GM12874 (cell line): ENCODE results near the gene EPHB4.

Source experiments
- TF ChIP-seq, protein P1 (sequence below): IDR thresholded peaks from 2 replicates; pipeline ENCODE4 v1.5.1; 2011; ENCODE audit warnings: low read depth, mild to moderate bottlenecking, control low read depth, low read length, moderate library complexity; ENCODE audit not compliant: insufficient read depth

EPHB4 gene

DNA sequence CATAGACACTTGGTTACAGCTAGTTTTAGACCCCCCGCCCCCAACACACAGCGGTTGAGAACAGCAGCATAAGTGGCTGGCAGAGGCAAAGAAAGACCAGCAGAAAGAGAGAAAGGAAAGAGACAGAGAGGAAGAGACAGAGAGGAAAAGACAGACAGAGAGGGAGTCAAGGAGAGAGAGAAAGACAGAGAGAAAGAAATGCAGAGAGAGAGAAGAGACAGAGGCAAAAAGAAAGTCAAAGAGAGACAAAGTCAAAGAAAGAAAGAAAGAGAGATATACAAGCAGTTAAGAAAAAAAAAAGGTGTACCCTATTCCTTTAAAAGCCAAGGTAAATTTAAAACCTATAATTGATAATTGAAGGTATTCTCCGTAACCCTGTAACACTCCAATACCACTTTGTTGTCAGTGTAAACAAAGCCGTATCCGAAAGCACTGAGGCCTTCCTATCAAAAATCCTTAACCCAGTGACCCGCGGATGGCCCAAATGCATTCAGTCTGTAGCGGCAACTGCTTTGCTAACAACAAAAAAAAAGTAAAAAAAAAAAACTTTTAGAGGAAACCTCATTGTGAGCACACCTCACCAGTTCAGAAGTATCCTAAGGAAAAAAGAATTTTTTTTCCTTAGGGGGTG, 13.3 kb upstream of the EPHB4 start:
- TF ChIP-seq, protein P1, sequence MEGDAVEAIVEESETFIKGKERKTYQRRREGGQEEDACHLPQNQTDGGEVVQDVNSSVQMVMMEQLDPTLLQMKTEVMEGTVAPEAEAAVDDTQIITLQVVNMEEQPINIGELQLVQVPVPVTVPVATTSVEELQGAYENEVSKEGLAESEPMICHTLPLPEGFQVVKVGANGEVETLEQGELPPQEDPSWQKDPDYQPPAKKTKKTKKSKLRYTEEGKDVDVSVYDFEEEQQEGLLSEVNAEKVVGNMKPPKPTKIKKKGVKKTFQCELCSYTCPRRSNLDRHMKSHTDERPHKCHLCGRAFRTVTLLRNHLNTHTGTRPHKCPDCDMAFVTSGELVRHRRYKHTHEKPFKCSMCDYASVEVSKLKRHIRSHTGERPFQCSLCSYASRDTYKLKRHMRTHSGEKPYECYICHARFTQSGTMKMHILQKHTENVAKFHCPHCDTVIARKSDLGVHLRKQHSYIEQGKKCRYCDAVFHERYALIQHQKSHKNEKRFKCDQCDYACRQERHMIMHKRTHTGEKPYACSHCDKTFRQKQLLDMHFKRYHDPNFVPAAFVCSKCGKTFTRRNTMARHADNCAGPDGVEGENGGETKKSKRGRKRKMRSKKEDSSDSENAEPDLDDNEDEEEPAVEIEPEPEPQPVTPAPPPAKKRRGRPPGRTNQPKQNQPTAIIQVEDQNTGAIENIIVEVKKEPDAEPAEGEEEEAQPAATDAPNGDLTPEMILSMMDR, result no peak

DNA sequence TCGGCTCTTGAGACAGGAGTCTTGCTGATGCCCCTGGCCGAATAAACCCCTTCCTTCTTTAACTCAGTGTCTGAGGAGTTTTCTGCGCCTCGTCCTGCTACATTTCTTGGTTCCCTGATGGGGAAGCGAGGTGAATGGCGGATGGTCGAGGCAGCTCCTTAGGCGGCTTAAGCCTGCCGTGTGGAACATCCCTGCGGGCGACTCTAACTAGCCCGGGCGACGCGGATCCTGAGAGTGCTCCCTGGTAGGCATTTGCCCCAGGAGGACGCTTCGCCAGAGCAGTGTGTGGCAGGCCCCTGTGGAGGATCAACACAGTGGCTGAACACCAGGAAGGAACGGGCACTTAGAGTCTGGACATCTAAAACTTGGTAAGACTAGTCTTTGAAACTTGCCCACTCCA, 12.0 kb upstream of the EPHB4 start:
- TF ChIP-seq, protein P1, result no peak

DNA sequence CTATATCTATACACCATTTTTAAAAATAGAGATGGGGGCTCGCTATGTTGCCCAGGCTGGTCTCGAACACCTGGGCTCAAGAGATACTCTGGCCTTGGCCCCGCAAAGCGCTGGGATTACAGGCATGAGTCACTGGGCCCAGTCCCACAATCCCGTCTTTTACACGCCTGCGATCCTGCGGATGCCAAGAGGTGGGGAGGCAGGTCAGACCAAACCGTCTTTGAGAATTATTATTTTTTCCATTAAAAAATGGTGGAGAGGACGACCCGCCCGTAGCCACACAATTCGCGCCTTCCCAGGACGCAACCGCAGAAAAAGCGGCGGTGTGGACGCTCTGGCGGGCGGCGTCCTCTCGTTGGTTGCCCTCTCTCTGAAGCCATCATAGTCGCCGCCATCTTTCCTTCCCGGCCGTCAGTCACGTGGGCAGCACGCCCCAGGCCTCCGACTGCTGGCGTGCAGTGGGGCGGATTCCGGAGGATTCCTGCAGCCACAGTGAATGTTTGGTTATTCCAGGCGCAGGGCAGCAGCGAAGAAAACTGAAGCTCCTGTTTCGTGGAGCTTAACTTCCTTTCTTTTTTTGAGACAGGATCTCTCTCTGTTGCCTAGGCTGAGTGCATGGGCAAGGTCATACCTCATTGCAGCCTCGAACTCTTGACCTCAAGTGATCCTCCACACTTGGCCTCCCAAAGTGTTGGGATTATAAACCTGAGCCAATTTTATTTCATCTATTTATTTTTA, 9.9 kb upstream of the EPHB4 start:
- TF ChIP-seq, protein P1, result no peak

DNA sequence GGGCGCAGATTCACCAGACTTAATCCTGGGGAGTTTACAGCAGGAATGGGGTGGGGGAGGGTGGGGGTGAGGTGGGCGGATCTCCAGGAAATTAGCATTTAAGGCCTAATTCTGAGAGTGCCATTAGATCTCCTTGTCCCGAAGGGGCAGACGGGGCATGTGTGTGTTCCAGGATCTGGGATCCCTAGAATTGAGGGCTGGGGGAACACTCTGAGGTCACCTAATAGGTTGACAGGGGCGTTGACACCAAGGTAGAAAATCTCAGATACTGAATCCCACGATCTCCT, 9.4 kb upstream of the EPHB4 start:
- TF ChIP-seq, protein P1, result no peak

DNA sequence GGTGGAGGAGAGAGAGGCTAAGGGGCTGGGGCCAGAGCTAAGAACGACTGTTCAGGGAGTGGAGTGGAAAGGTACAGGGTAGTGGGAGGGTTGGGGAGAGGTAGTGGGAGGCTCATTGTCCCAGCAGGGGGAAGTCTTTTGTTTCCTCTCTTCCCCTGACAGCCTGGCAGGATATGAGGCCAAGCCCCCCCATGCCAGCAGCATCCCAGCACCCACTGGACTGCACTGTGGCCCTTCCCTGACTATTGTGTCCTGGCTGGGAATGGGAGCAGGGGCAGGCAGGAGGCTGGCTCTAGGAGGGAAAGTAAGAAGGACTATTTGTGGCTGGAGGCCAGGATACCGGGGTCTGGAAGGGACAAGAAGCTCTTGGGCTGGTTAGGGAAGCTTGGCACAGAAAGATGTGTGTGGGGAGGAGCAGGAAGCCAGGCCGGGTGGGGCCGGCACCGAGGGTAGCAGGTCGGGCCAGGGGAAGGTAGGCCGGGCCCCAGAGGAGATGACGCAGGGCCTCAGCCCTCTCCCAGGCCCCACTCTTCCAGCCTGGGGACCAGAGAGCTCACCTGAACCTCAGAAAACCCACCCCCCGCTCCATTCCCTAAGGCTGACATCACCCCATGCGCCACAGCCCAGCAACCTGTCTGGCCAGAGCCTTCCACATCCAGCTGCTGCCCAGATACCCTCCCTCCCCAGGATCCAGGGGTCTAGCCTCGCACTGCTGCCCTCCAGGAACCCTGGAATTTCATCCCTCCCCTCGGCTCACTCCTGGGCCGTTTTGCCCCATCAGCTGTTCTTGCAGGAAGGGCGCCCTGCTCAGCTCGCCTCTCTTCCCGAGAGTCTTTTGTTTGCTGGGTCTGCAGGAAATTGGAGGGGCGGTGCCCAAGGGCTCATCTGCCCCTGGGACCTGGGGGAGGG, 8.8 kb upstream of the EPHB4 start:
- TF ChIP-seq, protein P1, result no peak

DNA sequence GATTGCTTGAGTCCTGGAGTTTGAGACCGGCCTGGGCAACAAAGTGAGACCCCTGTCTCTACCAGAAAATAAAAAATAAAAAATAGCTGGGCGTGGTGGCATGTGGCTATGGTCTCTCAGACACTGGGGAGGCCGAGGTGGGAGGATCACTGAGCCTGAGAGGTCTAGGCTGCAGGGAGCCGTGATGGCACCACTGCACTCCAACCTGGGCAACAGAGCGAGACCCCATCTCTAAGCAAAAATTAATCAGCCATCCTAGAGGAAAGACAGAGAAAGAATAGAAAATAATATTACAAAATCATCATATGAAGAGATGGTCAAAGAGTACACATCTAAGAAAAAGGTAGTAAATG, 4.9 kb upstream of the EPHB4 start:
- TF ChIP-seq, protein P1, result no peak

GRCh38 chr7:100830396-100830795, 3.1 kb upstream of the EPHB4 start:
- TF ChIP-seq, protein P1, result no peak
